Fibroblast of lung (primary cell): ENCODE results near the gene GNL2. TPM values are rescaled to one million over a fixed set of nuclear protein-coding genes. Genes with fewer than 3 reads are reported as not detected.

Experiments used
- DNase-seq, 2 donors: peaks; one replicate each; pipeline versions ENCODE4 v3.0.0 to v3.0.0-alpha.2; 2010; ENCODE audit warnings: low read depth in 2 of 2
- H2AFZ ChIP-seq: 2 replicates; pipeline ENCODE4 v1.5.1; 2012; ENCODE audit warnings: low read length, control low read depth, inconsistent platforms
- H3K27ac ChIP-seq: 2 replicates; pipeline ENCODE4 v1.5.1; 2011; ENCODE audit warnings: low read length, control low read depth; ENCODE audit not compliant: insufficient read depth
- H3K27me3 ChIP-seq: 2 replicates; pipeline ENCODE4 v1.5.1; 2011; ENCODE audit warnings: mild to moderate bottlenecking, low read length; ENCODE audit not compliant: control insufficient read depth, insufficient read depth
- H3K36me3 ChIP-seq: 2 replicates; pipeline ENCODE4 v1.5.1; 2011; ENCODE audit warnings: low read length; ENCODE audit not compliant: control insufficient read depth, insufficient read depth
- H3K4me1 ChIP-seq: 2 replicates; pipeline ENCODE4 v1.5.1; 2011; ENCODE audit warnings: low read length; ENCODE audit not compliant: control insufficient read depth, insufficient read depth; ENCODE audit errors: extremely low read depth
- H3K4me2 ChIP-seq: 2 replicates; pipeline ENCODE4 v1.5.1; 2011; ENCODE audit warnings: low read length, control low read depth; ENCODE audit not compliant: insufficient read depth; ENCODE audit errors: extremely low read depth
- H3K4me3 ChIP-seq, 4 experiments: fragments of 200-600 bp in 1 of 4; sonication (generic) in 1 of 4; replicated peaks in 1 of 4; 2 replicates each; pipeline ENCODE4 v1.5.1; 2011 to 2016; ENCODE audit warnings: low read length in 4 of 4, low read depth in 3 of 4, mild to moderate bottlenecking in 3 of 4, control low read depth in 2 of 4, inconsistent platforms in 1 of 4, mixed read lengths in 1 of 4; ENCODE audit not compliant: insufficient read depth in 1 of 4; ENCODE audit errors: control extremely low read depth in 1 of 4
- H3K79me2 ChIP-seq: 2 replicates; pipeline ENCODE4 v1.5.1; 2012; ENCODE audit warnings: mild to moderate bottlenecking, low read length, inconsistent platforms; ENCODE audit not compliant: control insufficient read depth, insufficient read depth
- H3K9ac ChIP-seq: 2 replicates; pipeline ENCODE4 v1.5.1; 2011; ENCODE audit warnings: mild to moderate bottlenecking, low read length, control low read depth; ENCODE audit not compliant: insufficient read depth
- H3K9me3 ChIP-seq: 2 replicates; pipeline ENCODE4 v1.5.1; 2012; ENCODE audit warnings: low read depth, low read length; ENCODE audit not compliant: control insufficient read depth, insufficient read depth
- H4K20me1 ChIP-seq: 2 replicates; pipeline ENCODE4 v1.5.1; 2011; ENCODE audit warnings: low read length; ENCODE audit not compliant: control insufficient read depth, insufficient read depth; ENCODE audit errors: extremely low read depth
- CTCF ChIP-seq, 2 donors: IDR thresholded peaks in 1 of 2; conservative IDR thresholded peaks in 1 of 2; 1 replicate in 1 of 2; 2 replicates in 1 of 2; pipeline ENCODE4 v1.5.1; 2011 to 2012; ENCODE audit warnings: low read length in 2 of 2, control low read depth in 1 of 2, inconsistent platforms in 1 of 2, low read depth in 1 of 2, mild to moderate bottlenecking in 1 of 2
- EZH2 ChIP-seq: IDR thresholded peaks from 2 replicates; pipeline ENCODE4 v1.5.1; 2012; ENCODE audit warnings: low read length, control low read depth, mild to moderate bottlenecking; ENCODE audit errors: missing control alignments
- polyA plus RNA-seq, 2 donors: library from polyadenylated mRNA; depleted of rRNA in 1 of 2; stranded (reverse) in 1 of 2; unstranded in 1 of 2; fragments of >200 nt; gene quantifications; 2 replicates each; pipeline ENCODE4 v1.2.1, GENCODE V29; 2011 to 2012; ENCODE audit warnings: missing spikeins in 1 of 2
- total RNA-seq: library from RNA; depleted of rRNA; stranded (reverse); fragments of >200 nt; gene quantifications from 2 replicates; pipeline ENCODE4 v1.2.1, GENCODE V29; 2014

GNL2 gene
- total and polyA plus RNA-seq, 2 donors (not counting 1 experiment from before 2014, with no cell fraction given): 50.0 to 73.3 TPM

- Histone ChIP-seq H3K4me2 (no peak overlapping the region), H2AFZ (no peak overlapping the region), H3K4me1 (no peaks in the 10 kb centered on the region), H3K27me3 (peaks cover 16% of the 10 kb centered on the region), H4K20me1 (no peaks in the 10 kb centered on the region), H3K36me3 (no peaks in the 10 kb centered on the region), H3K9ac (no peak overlapping the region), H3K79me2 (no peaks in the 10 kb centered on the region), H3K27ac (no peak overlapping the region), H3K4me3 (no peak overlapping the region), H3K9me3 (no peaks in the 10 kb centered on the region)
- DNase-seq: no peak
- TF ChIP-seq EZH2 (no peak), CTCF (conservative IDR thresholded peaks at IDR 0.05 in 1 of 2, IDR thresholded peaks at IDR 0.05 in 1 of 2; ENCODE audit: low read depth in 1 of 2, low read length in 2 of 2) (no peak)
Observed at GRCh38 chr1:37609994-37610393, 14.3 kb upstream of the GNL2 start.

- no peaks in the 10 kb centered on the region for H4K20me1 ChIP-seq
- no peak overlapping the region for H3K4me2 ChIP-seq
- no peaks in the 10 kb centered on the region for H3K79me2 ChIP-seq
- H3K27ac ChIP-seq: no peak overlapping the region
- DNase-seq: no peak
- H3K4me3 ChIP-seq: no peak overlapping the region
- H3K4me1 ChIP-seq: no peaks in the 10 kb centered on the region
- H3K27me3 ChIP-seq: peaks cover 16% of the 10 kb centered on the region
- no peak overlapping the region for H3K9ac ChIP-seq
- TF ChIP-seq CTCF (conservative IDR thresholded peaks at IDR 0.05 in 1 of 2, IDR thresholded peaks at IDR 0.05 in 1 of 2; ENCODE audit: low read depth in 1 of 2, low read length in 2 of 2): no peak
- H3K9me3 ChIP-seq: no peaks in the 10 kb centered on the region
- H3K36me3 ChIP-seq: no peaks in the 10 kb centered on the region
- H2AFZ ChIP-seq: no peak overlapping the region
Observed at GRCh38 chr1:37609002-37609401, 13.3 kb upstream of the GNL2 start.

- Histone ChIP-seq H3K9me3 (no peaks in the 10 kb centered on the region), H2AFZ (peak overlapping the region; percentile 60), H3K4me2 (peak overlapping the region; percentile 15), H4K20me1 (no peaks in the 10 kb centered on the region), H3K4me1 (no peaks in the 10 kb centered on the region), H3K27me3 (peaks cover 13% of the 10 kb centered on the region), H3K36me3 (no peaks in the 10 kb centered on the region), H3K79me2 (no peaks in the 10 kb centered on the region), H3K27ac (no peak overlapping the region), H3K4me3 (peak overlapping the region in 1 of 4 experiments; percentile 14), H3K9ac (no peak overlapping the region)
- peak; percentile 17 to 34 for DNase-seq
- no peak for TF ChIP-seq EZH2
- TF ChIP-seq CTCF (conservative IDR thresholded peaks at IDR 0.05 in 1 of 2, IDR thresholded peaks at IDR 0.05 in 1 of 2; ENCODE audit: low read depth in 1 of 2, low read length in 2 of 2): no peak
Observed at GRCh38 chr1:37606481-37607263, 10.9 kb upstream of the GNL2 start.
